GM18511 (cell line): Measurements from ENCODE around the gene SQSTM1.
"Not testable (repeated sequence)": the region's sequence is repeated elsewhere in the genome, so short reads cannot be mapped to it uniquely, and the experiment has no call there.

Source experiments
- ATAC-seq: cut with Tn5 transposase; IDR thresholded peaks from one replicate; pipeline ENCODE4 v1.9.1; 2021; ENCODE audit warnings: mild to moderate bottlenecking, moderate library complexity; ENCODE audit not compliant: unreplicated experiment

SQSTM1 gene

DNA sequence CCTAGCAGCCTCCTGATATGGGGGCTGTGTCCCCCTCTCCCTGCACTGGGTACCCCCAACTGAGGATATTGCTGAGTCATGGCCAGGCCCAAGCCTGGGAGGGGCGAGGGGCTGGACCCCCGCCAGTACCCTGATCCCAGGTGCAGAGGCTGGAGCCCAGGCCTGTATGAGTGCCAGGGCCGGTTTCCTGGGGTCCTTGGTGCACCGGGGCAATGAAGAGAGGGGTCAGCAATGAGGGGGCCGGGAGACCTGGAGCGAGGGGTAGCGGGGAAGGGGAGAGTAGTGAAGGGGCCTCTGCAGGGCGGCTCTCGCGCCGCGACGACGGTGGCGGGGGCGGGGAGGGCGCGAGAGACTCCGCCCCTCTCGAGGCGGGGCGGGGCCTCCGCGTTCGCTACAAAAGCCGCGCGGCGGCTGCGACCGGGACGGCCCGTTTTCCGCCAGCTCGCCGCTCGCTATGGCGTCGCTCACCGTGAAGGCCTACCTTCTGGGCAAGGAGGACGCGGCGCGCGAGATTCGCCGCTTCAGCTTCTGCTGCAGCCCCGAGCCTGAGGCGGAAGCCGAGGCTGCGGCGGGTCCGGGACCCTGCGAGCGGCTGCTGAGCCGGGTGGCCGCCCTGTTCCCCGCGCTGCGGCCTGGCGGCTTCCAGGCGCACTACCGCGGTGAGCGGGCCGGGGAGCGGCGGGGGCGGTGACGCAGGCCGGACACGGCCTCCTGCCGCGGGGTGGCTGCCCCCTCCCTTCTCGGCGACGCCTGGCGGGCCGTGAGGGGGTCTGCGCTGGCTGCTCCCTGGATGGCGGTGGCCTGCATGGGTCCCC lies at the start of gene SQSTM1:
Gene SQSTM1, plus strand, starts transcription at position 423 of the 815 bp plus-strand sequence. Its CDS starts 32 bp downstream, at position 455.
- ATAC-seq, result peak; percentile 36

DNA sequence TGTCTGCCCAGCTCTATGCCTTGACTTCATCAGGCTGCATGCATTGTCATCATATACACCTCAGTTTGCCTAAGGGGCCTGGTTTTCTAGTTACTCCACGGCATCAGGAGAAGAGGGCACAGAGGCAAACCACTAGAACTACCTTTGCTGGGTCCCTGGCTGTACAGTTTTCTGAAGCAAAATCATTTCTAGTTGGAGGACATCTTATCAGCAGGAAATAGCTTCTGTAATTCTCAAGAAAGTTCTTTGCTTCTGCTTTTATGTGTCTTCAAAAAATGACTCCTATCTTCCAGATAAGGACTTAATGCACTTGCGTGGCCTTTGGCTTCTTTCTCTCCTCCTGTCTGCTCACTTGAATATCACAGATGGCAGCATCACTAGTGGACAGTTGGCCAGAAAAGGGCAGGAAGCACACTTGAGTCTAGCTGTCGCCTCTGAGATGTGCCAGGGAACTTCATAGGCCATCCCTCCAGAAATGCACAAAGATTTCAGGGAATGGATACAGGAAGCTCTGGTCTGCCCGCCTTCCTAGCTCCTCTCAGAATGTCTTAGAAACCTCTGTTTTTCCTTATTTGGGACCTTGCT lies 49.3 kb upstream of the SQSTM1 start:
- ATAC-seq, result no peak

DNA sequence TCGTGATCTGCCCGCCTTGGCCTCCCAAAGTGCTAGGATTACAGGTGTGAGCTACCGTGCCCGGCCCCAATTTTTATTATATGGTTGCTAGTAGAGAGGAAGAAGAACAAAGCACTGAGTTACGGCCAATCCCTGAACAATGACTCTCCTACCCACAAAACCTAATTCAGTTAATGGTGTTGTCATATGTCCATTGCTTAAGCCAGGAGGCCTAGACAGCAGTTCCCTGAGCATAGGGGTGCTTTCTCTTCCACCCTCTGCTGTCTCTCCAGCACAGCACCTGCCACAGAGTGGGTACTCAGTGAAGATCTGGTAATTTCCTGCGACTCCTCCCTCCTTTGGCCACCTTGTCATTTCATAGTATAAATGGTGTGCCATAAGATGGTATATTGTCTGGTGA lies 48.4 kb upstream of the SQSTM1 start:
- no peak for ATAC-seq

DNA sequence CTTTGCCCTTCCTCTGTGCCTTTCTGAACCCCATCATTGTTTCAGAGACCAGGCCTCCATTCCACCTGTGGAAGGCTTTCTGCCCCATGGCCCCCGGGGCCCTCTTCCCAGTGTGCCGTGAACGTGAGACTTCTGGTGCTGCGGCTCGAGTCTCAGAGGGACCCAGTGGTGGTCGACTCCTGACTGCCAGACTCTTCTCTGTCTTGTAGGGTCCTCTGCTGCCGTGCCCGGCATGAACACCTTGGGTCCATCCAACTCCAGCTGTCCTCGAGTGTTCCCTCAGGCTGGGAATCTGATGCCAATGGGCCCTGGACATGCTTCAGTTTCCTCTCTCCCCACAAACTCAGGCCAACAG lies 47.0 kb upstream of the SQSTM1 start:
- ATAC-seq, result no peak

GRCh38 chr5:179774442-179774841 lies 46.3 kb upstream of the SQSTM1 start:
- ATAC-seq, result no peak

DNA sequence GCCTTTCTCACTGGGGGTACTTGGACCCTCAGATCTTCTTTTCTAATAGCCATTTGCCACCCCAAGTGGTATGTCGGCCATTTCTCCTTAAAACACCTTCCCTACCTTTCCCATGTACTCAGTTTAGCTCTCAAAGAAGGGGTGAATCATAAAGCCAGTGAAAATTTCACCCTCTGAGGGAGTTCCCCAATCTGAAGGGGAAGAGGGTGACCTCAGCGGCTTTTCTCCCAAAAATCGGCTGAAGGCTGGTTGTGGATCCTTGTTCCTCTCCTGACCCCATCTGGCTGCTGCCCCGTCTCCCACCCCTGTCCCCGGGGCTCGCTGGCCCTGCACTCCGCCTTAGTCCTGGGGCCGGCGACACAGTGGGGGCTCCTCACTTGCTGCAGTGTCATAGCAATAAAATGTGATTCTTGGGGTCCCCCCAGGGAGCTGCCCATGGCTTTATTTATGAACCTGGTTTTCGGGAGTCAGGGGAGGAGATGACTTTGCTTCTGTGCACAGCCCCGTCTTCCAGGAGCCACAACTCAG lies 44.2 kb upstream of the SQSTM1 start:
- no peak for ATAC-seq

DNA sequence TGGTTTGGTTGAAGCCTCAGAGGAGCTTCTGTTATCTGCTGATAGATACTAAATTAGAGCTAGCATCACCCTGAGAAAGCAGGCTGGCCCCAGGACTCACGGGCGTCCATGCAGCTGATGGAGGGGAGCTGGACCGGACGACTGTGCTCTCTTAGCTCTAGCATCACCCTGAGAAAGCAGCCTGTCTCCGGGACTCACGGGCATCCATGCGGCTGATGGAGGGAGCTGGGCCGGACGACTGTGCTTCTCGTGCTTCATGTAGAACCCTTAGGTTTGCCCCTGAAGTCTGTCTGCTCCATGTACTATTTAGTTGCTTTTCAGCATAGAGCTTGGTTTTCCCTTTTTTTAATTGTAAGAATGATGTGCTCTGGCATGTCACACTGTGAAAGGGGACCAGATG lies 43.2 kb upstream of the SQSTM1 start:
- ATAC-seq, result no peak

- no peak for ATAC-seq
Measured at GRCh38 chr5:179777909-179778308, 42.8 kb upstream of the SQSTM1 start.

DNA sequence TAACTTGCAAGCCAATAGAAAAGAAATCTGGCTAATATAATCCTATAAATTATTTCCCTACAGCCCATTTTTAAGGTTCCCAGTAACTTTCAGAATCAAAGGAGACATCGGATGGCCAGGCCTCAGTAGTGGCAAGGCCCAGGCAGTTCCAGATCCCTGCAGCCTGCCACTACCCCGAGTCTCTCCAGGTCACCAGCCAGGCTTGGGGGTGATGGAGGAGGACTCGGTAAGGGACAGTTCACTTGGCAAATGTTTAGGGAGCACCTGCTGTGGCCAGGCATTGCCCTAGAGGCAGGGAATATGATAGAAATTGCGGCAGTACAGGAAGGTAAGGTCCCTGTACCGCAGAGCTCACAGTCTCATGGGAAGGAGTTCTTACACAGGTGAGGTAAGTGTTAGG lies 42.1 kb upstream of the SQSTM1 start:
- ATAC-seq, result no peak

DNA sequence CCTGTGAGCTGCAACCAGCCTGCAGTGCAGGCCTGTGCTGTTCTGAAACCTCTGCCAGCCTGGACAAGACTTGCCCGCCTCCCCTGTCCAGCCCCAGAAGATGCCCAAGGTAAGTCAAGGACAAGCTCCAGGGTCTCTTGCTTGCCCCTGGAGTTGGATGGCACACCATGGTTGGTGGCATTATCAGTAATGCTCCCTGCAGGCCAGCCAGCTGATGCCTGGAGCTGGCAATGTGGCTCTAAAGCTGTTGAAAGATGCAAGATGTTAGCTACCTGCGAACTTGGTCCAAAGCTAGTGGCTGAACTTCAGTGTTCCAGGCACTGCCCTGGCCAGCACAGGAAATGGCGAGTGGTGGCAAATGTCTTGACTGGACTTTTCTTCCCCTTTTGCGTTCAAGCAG lies 40.9 kb upstream of the SQSTM1 start:
- ATAC-seq, result no peak

- ATAC-seq, result no peak
Measured at GRCh38 chr5:179780362-179780761, 40.3 kb upstream of the SQSTM1 start.

- ATAC-seq, result no peak
Measured at GRCh38 chr5:179781846-179782245, 38.9 kb upstream of the SQSTM1 start.

GRCh38 chr5:179783128-179783527 lies 37.6 kb upstream of the SQSTM1 start:
- no peak for ATAC-seq

GRCh38 chr5:179786861-179787260 lies 33.8 kb upstream of the SQSTM1 start:
- no peak for ATAC-seq

DNA sequence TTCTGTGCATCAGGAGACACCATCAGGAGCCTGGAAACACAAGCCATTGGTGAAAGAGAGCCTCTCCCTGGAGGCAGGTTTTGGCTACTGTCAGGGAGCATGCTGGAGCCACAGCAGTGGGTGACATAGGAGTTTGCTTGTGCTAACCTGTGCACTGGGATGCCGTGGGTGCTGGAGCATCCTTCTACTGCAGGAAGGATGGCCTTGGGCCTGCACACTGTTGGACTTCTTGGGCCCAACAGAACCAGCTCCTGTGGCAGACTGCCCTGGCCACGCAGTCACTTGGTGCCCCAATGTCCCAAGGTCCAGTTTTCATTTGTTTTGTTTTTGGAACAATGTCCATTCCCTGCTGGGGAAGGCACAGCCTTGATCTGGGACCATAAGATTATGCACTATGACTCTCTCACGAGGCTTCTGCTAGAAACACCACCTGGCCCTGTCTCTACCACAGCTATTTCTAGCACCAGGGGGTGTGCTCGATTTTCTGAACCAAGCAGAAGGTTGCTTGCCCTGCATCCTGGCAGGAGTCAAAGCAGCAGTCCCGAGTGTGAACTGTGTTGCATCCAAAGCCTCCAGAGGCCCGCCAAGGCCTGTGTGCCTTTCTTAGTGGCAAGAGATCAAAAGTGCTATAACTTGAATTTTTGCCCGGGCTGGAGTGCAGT lies 32.4 kb upstream of the SQSTM1 start:
- ATAC-seq, result no peak

DNA sequence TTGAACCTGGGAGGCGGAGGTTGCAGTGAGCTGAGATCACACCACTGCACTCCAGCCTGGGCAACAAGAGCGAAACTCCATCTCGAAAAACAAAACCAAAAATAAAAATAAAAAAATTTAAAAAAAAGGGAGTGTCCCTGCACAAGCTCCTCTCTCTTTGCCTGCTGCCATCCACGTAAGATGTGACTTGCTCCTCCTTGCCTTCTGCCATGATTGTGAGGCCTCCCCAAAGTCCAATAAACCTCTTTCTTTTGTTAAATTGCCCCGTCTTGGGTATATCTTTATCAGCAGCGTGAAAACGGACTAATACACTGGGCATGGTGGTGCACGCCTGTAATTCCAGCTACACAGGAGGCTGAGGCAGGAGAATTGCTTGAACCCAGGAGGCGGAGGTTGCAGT lies 31.4 kb upstream of the SQSTM1 start:
- ATAC-seq, result not testable (repeated sequence)

DNA sequence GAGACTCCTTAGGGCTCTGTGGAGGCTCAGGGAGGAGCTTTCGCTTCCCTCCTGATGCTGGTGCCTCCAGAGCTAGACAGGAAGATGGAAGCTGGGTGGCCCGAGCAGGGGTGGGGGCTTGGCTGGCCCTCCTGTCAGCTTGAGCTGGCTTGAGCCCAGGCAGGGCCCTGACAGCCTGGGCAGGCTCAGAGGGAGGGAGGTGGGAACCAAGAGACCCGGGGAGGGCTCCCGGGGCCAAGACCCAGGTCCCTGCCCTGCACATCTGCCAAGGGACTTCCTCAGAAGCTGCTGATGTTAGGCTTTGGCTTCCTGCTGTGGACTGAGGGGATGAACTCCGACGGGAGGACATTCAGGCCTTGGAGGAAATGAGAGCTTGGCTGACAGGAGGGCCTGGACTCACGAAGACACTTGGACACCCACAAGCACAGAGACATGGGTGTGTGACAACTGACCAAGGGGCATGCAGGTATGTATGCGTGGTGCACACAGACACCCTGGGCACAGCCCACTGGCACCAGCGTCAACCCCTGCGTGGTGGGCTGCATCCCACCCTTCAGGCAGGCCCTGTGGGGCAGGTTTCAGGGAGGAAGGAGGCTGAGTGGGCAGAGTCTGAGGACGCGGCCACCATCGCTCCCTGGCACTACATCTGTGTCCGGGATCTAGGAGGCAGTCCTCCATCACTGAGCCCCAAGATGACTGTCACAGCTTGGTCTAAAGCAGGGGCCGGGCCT lies 28.7 kb upstream of the SQSTM1 start:
- ATAC-seq, result no peak

GRCh38 chr5:179792612-179793467 lies 27.9 kb upstream of the SQSTM1 start:
- no peak for ATAC-seq

DNA sequence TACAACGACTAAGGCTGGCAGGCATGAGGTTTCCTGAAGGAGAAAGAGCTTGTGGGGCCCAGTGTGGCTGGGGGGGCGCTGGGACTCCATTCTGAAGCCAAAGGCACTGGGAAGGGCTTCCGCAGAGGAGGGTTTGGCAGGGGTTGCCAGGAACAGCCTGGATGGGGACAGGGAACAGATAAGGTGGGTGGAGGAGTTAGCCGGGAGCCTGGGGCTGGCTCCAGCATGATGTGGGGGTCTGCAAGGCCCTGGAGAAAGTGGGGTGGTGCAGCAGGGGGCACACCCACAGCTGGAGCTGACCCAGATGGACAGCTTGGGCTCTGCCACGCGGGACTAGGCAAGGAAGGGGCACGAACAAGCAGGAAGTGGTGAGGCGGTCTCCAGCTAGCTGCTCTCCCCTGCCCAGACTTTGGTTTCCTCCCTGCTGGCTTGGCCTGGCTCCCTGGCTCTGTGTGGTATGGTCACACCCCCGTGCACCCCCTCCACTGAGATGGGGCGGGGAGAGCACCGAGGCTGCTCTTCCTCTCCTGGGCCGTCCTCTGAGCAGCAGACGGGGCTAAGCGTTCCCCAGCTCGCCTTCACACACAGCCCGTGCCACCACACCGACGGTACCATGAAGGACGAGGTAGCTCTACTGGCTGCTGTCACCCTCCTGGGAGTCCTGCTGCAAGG lies 27.1 kb upstream of the SQSTM1 start, which contains the start of gene LTC4S:
Gene LTC4S, plus strand, starts transcription at position 519 of the 672 bp plus-strand sequence. Its CDS starts 95 bp downstream, at position 614.
- peak; percentile 24 for ATAC-seq

DNA sequence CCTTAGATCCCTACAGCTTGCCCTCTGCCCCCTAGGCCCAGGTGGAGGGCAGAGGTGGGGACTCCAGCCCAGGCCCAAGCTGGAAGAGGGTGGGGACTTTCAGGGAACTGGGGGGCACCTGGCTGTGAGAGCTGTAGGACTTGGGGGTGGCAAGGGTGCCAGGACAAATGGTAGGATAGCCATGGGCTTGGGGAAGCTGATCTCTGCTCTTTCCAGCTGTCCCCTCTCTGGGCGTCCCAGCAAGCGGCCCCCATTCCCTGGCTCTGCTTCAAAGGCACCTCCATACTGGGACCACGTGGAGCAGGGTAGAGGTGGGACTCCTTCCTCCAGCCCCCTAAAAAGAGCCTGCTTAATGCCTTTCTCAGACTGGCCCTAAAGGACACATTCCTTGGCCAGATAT lies 26.5 kb upstream of the SQSTM1 start:
- no peak for ATAC-seq
